NT2/D1 (cell line): ENCODE data around the gene LRRC2.

Experiments
- SUZ12 ChIP-seq: IDR thresholded peaks from 2 replicates; pipeline ENCODE4 v1.6.1; 2011; ENCODE audit not compliant: insufficient read length, insufficient read depth; ENCODE audit errors: extremely low read depth
- YY1 ChIP-seq: IDR thresholded peaks from 2 replicates; pipeline ENCODE4 v1.6.1; 2011; ENCODE audit not compliant: insufficient read length, insufficient read depth
- ZNF274 ChIP-seq: IDR thresholded peaks from 2 replicates; pipeline ENCODE4 v1.6.1; 2011; ENCODE audit warnings: mild to moderate bottlenecking, low read depth, low read length

DNA sequence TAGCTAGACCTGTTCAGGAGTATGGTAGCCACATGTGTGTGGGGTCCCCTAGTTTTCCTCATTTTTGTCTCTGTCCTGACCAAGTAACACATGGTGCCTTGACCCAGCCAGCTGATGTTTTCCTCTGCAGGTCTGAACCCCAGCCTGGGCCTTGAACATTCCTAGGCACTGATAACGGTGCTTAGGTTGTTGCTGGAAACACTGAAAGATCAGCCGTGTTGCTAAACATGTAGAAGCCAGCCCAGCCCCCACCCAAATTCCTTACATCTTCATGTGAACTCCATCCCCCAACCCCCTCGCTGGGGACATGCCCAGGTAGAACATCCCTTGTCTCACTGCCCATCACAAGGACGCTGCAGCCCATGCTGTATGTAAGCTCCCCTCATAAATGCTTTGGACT, 49.6 kb downstream of the LRRC2 start:
- TF ChIP-seq YY1 (no peak), ZNF274 (no peak), SUZ12 (no peak)
